ENCODE data around the gene PHLDB2.

Gene PHLDB2

GRCh38 chr3:111885578-111885977 is 26.5 kb downstream of the PHLDB2 start:
- DNase-seq: no peak

GRCh38 chr3:111890051-111890580 is 31.1 kb downstream of the PHLDB2 start:
- no peak for DNase-seq

GRCh38 chr3:111892070-111892469 is 33.0 kb downstream of the PHLDB2 start:
- no peak for DNase-seq

- peak; percentile 4 for DNase-seq
Observed at GRCh38 chr3:111895071-111895470, 36.0 kb downstream of the PHLDB2 start.

- no peak for DNase-seq
Observed at GRCh38 chr3:111899966-111900365, 40.9 kb downstream of the PHLDB2 start.

- DNase-seq: no peak
Observed at GRCh38 chr3:111901637-111902036, 42.6 kb downstream of the PHLDB2 start.

GRCh38 chr3:111902534-111902933 is 43.5 kb downstream of the PHLDB2 start:
- DNase-seq: no peak

- peak; percentile 28 for DNase-seq
Observed at GRCh38 chr3:111903067-111903511, 44.0 kb downstream of the PHLDB2 start.

- no peak for DNase-seq
Observed at GRCh38 chr3:111904376-111905241, 45.5 kb downstream of the PHLDB2 start.

GRCh38 chr3:111906656-111907055 is 47.6 kb downstream of the PHLDB2 start:
- DNase-seq: no peak

GRCh38 chr3:111907151-111907550 is 48.1 kb downstream of the PHLDB2 start:
- DNase-seq: no peak

- DNase-seq: no peak
Observed at GRCh38 chr3:111910806-111911205, 51.7 kb downstream of the PHLDB2 start.

- DNase-seq: no peak
Observed at GRCh38 chr3:111911446-111911845, 52.4 kb downstream of the PHLDB2 start.

- no peak for DNase-seq
Observed at GRCh38 chr3:111913163-111913763, 54.2 kb downstream of the PHLDB2 start.

GRCh38 chr3:111915905-111916304 is 56.8 kb downstream of the PHLDB2 start:
- no peak for DNase-seq

GRCh38 chr3:111917300-111917699 is 58.2 kb downstream of the PHLDB2 start:
- DNase-seq: no peak

GRCh38 chr3:111919370-111920065 is 60.5 kb downstream of the PHLDB2 start:
- no peak for DNase-seq

- DNase-seq: no peak
Observed at GRCh38 chr3:111921181-111921580, 62.1 kb downstream of the PHLDB2 start.

GRCh38 chr3:111923095-111923771 is 64.2 kb downstream of the PHLDB2 start:
- no peak for DNase-seq

GRCh38 chr3:111923806-111924205 is 64.7 kb downstream of the PHLDB2 start:
- DNase-seq: no peak

GRCh38 chr3:111924283-111924682 is 65.2 kb downstream of the PHLDB2 start:
- no peak for DNase-seq

- no peak for DNase-seq
Observed at GRCh38 chr3:111926266-111926676, 67.2 kb downstream of the PHLDB2 start.

GRCh38 chr3:111928613-111929012 is 69.5 kb downstream of the PHLDB2 start:
- DNase-seq: no peak
